ENCODE data around the gene LAMA2. TPM values are rescaled to one million over a fixed set of nuclear protein-coding genes. Genes with fewer than 3 reads are reported as not detected.

The LAMA2 gene
- total and polyA plus RNA-seq, 2 donors (not counting 3 experiments of a cell fraction or from before 2014, with no cell fraction given): 0.51 to 0.75 TPM

DNA sequence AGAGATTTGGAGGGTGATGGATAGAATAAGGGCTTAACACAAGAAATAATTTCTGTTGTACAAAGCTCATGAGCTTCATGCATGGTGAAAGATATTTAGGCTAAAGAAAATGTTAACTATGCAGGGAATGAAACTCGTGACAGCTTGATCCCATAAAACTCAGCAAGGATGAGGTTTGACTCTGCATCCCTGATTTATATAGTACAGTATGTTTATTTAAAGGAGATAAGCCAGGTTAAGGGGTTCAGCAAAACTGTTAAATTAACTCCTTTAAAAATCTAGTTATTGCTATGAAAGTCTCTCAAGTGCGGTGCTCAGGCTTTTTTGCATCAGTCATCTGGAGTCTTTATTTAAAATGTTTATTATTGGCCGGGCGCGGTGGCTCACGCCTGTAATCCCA is 326.4 kb downstream of the LAMA2 start:
- no TSS peak for BruUV-seq (replicated peaks)
- no peak overlapping the region for H3K27ac ChIP-seq (ENCODE audit: insufficient read depth, low read depth, low read length)
- H3K9me1 ChIP-seq (replicated peaks; ENCODE audit: control insufficient read depth, extremely low read depth, insufficient read depth, low read length): no peaks in the 10 kb centered on the region
- H3K9ac ChIP-seq (replicated peaks; ENCODE audit: extremely low read depth, insufficient read depth, low read length): no peak overlapping the region
- POLR2A ChIA-PET: no interaction called here
- peaks cover 0 to 11% of the 10 kb centered on the region in 2 experiments for H3K27me3 ChIP-seq (ENCODE audit: control insufficient read depth in 2 of 2, insufficient read depth in 2 of 2, low read length in 2 of 2)
- FAIRE-seq (no peak), DNase-seq (ENCODE audit: low read depth, low spot score) (no peak)
- CTCF ChIA-PET: interaction anchor here (0.7 kb wide), 1 partner anchor 8 kb away, joined by 3 read pairs; no protein-coding TSS in a partner anchor
- dilution Hi-C loops (cut with MboI; ENCODE audit: extremely low pct_ligation_motif_present, low sequenced_read_pairs): no loop called here
- TF ChIP-seq POLR2A (IDR thresholded peaks at IDR 0.05; ENCODE audit: low read depth, low read length) (no peak), GATA2 (IDR thresholded peaks at IDR 0.05; ENCODE audit: insufficient read depth, insufficient read length, low read depth, low read length) (no peak), CTCF (IDR thresholded peaks at IDR 0.05; ENCODE audit: extremely low read depth in 1 of 2, insufficient read depth in 1 of 2, low read depth in 1 of 2, low read length in 2 of 2) (no peak), MYC (IDR thresholded peaks at IDR 0.05; ENCODE audit: low read depth, low read length) (no peak), POLR2AphosphoS5 (IDR thresholded peaks at IDR 0.05; ENCODE audit: insufficient read depth, low read depth, low read length) (no peak), FOS (IDR thresholded peaks at IDR 0.05; ENCODE audit: borderline replicate concordance, insufficient read depth, low read length) (no peak)
- intact Hi-C loops (cut with micrococcal nuclease): no loop called here
- no peaks in the 10 kb centered on the region for H3K79me2 ChIP-seq (ENCODE audit: control insufficient read depth, insufficient read depth, low read length)
- H3K36me3 ChIP-seq (ENCODE audit: control insufficient read depth in 2 of 2, extremely low read depth in 1 of 2, insufficient read depth in 2 of 2, low read length in 2 of 2): no peaks in the 10 kb centered on the region
- no peak overlapping the region for H3K4me3 ChIP-seq (replicated peaks in 1 of 3; ENCODE audit: insufficient read depth in 1 of 3, low read depth in 1 of 3, low read length in 3 of 3)
- H3K9me3 ChIP-seq (replicated peaks; ENCODE audit: control insufficient read depth, insufficient read depth, low read length): no peaks in the 10 kb centered on the region
- no peak overlapping the region for H2AFZ ChIP-seq (ENCODE audit: low read depth, low read length)
- H4K20me1 ChIP-seq (replicated peaks; ENCODE audit: control insufficient read depth, extremely low read depth, insufficient read depth, low read length): no peaks in the 10 kb centered on the region
- H3K4me2 ChIP-seq (ENCODE audit: insufficient read depth, low read length): no peak overlapping the region
- H3K4me1 ChIP-seq (ENCODE audit: control insufficient read depth, extremely low read depth, insufficient read depth, low read length): no peaks in the 10 kb centered on the region

DNA sequence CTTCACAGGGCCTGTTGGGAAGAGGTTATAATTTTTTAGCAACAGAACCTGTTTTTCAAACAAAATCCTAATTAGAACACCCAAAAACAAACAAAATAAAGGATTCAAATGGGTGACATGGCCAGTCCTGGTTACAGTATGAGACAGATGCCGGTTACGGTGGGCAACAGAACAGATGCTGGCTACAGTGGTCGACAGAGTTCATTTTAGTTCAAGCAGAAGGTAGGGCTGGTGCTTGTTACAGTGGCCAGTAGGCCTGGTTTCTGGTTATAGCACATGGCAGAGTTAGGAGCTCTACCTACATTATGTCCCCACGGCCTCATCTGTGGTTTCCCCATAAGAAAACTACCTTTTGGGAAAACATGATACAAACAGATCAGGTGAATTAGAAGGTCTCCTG is 327.7 kb downstream of the LAMA2 start:
- Histone ChIP-seq H3K9ac (replicated peaks; ENCODE audit: extremely low read depth, insufficient read depth, low read length) (no peak overlapping the region), H3K4me3 (replicated peaks in 1 of 3; ENCODE audit: insufficient read depth in 1 of 3, low read depth in 1 of 3, low read length in 3 of 3) (no peak overlapping the region), H3K4me1 (ENCODE audit: control insufficient read depth, extremely low read depth, insufficient read depth, low read length) (no peaks in the 10 kb centered on the region), H3K9me1 (replicated peaks; ENCODE audit: control insufficient read depth, extremely low read depth, insufficient read depth, low read length) (no peaks in the 10 kb centered on the region), H3K27me3 (ENCODE audit: control insufficient read depth in 2 of 2, insufficient read depth in 2 of 2, low read length in 2 of 2) (peaks cover 0 to 11% of the 10 kb centered on the region in 2 experiments), H3K9me3 (replicated peaks; ENCODE audit: control insufficient read depth, insufficient read depth, low read length) (no peaks in the 10 kb centered on the region), H3K36me3 (ENCODE audit: control insufficient read depth in 2 of 2, extremely low read depth in 1 of 2, insufficient read depth in 2 of 2, low read length in 2 of 2) (no peaks in the 10 kb centered on the region), H3K4me2 (ENCODE audit: insufficient read depth, low read length) (no peak overlapping the region), H3K79me2 (ENCODE audit: control insufficient read depth, insufficient read depth, low read length) (no peaks in the 10 kb centered on the region), H2AFZ (ENCODE audit: low read depth, low read length) (no peak overlapping the region), H4K20me1 (replicated peaks; ENCODE audit: control insufficient read depth, extremely low read depth, insufficient read depth, low read length) (no peaks in the 10 kb centered on the region), H3K27ac (ENCODE audit: insufficient read depth, low read depth, low read length) (no peak overlapping the region)
- CTCF ChIA-PET: interaction anchor here (0.9 to 1.2 kb wide), 4 partner anchors 10 to 160 kb away, joined by 3 to 5 read pairs (median 3); no protein-coding TSS in a partner anchor
- POLR2A ChIA-PET: no interaction called here
- TF ChIP-seq POLR2A (IDR thresholded peaks at IDR 0.05; ENCODE audit: low read depth, low read length): no peak
- no peak for TF ChIP-seq JUN (IDR thresholded peaks at IDR 0.05; ENCODE audit: borderline replicate concordance, insufficient read depth, insufficient read length, low read depth)
- no peak for TF ChIP-seq FOS (IDR thresholded peaks at IDR 0.05; ENCODE audit: borderline replicate concordance, insufficient read depth, low read length)
- TF ChIP-seq, protein P1, sequence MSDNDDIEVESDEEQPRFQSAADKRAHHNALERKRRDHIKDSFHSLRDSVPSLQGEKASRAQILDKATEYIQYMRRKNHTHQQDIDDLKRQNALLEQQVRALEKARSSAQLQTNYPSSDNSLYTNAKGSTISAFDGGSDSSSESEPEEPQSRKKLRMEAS (IDR thresholded peaks at IDR 0.05; ENCODE audit: insufficient read depth, insufficient read length): no peak
- TF ChIP-seq POLR2AphosphoS5 (IDR thresholded peaks at IDR 0.05; ENCODE audit: insufficient read depth, low read depth, low read length): no peak
- no peak for TF ChIP-seq EZH2 (IDR thresholded peaks at IDR 0.05; ENCODE audit: borderline replicate concordance, low read depth, low read length, severe bottlenecking)
- no peak for TF ChIP-seq MYC (IDR thresholded peaks at IDR 0.05; ENCODE audit: low read depth, low read length)
- TF ChIP-seq CTCF (IDR thresholded peaks at IDR 0.05; ENCODE audit: extremely low read depth in 1 of 2, insufficient read depth in 1 of 2, low read depth in 1 of 2, low read length in 2 of 2): no peak
- TF ChIP-seq GATA2 (IDR thresholded peaks at IDR 0.05; ENCODE audit: insufficient read depth, insufficient read length, low read depth, low read length): no peak
- no TSS peak for BruUV-seq (replicated peaks)
- FAIRE-seq (no peak), DNase-seq (ENCODE audit: low read depth, low spot score) (no peak)
- dilution Hi-C loops (cut with MboI; ENCODE audit: extremely low pct_ligation_motif_present, low sequenced_read_pairs) (no loop called here), intact Hi-C loops (cut with micrococcal nuclease) (no loop called here)

Measured in endothelial cell of umbilical vein (primary cell).